H9 (cell line): ENCODE results near the gene FMO5. TPM values are rescaled to one million over a fixed set of nuclear protein-coding genes. Genes with fewer than 3 reads are reported as not detected.

ENCODE experiments used
- DNase-seq: peaks from one replicate; pipeline ENCODE4 v3.0.0-alpha.2; 2017
- H2AFZ ChIP-seq: one replicate; pipeline ENCODE4 v1.6.1; 2013; ENCODE audit warnings: mild to moderate bottlenecking, low read length, control low read depth, moderate library complexity
- H2AK5ac ChIP-seq: 2 replicates; pipeline ENCODE4 v1.6.1; 2013; ENCODE audit warnings: low read length, control low read depth, mixed read lengths; ENCODE audit not compliant: insufficient read length
- H2BK120ac ChIP-seq: one replicate; pipeline ENCODE4 v1.6.1; 2013; ENCODE audit warnings: low read depth, mild to moderate bottlenecking, low read length, control low read depth, inconsistent platforms; ENCODE audit not compliant: poor library complexity, severe bottlenecking
- H2BK12ac ChIP-seq: 2 replicates; pipeline ENCODE4 v1.6.1; 2013; ENCODE audit warnings: low read length, control low read depth, mixed read lengths, low read depth; ENCODE audit not compliant: insufficient read length
- H2BK15ac ChIP-seq: 2 replicates; pipeline ENCODE4 v1.6.1; 2013; ENCODE audit warnings: low read depth, low read length, control low read depth
- H2BK20ac ChIP-seq: one replicate; pipeline ENCODE4 v1.6.1; 2013; ENCODE audit warnings: low read depth, mild to moderate bottlenecking, low read length, control low read depth, inconsistent platforms; ENCODE audit not compliant: poor library complexity, severe bottlenecking
- H2BK5ac ChIP-seq: 2 replicates; pipeline ENCODE4 v1.6.1; 2013; ENCODE audit warnings: low read length, control low read depth, mixed read lengths; ENCODE audit not compliant: insufficient read length
- H3K14ac ChIP-seq: 2 replicates; pipeline ENCODE4 v1.6.1; 2013; ENCODE audit warnings: low read length, control low read depth; ENCODE audit not compliant: insufficient read depth
- H3K18ac ChIP-seq: 2 replicates; pipeline ENCODE4 v1.6.1; 2013; ENCODE audit warnings: low read depth, mild to moderate bottlenecking, mixed read lengths, low read length, control low read depth; ENCODE audit not compliant: insufficient read length
- H3K23ac ChIP-seq: 2 replicates; pipeline ENCODE4 v1.6.1; 2013; ENCODE audit warnings: low read length, control low read depth, mixed read lengths, low read depth; ENCODE audit not compliant: insufficient read length
- H3K23me2 ChIP-seq: 2 replicates; pipeline ENCODE4 v1.6.1; 2013; ENCODE audit warnings: low read depth, mild to moderate bottlenecking, mixed read lengths, low read length, control low read depth; ENCODE audit not compliant: insufficient read length, poor library complexity, severe bottlenecking
- H3K27ac ChIP-seq: 2 replicates; pipeline ENCODE4 v1.5.1; 2013; ENCODE audit warnings: low read length, control low read depth, mixed read lengths, low read depth; ENCODE audit not compliant: insufficient read length
- H3K27me3 ChIP-seq: 2 replicates; pipeline ENCODE4 v1.6.1; 2013; ENCODE audit warnings: low read length, control low read depth, inconsistent platforms; ENCODE audit not compliant: insufficient read depth
- H3K4ac ChIP-seq: 2 replicates; pipeline ENCODE4 v1.6.1; 2013; ENCODE audit warnings: low read depth, mild to moderate bottlenecking, control low read depth, inconsistent platforms, low read length, moderate library complexity
- H3K4me1 ChIP-seq: 2 replicates; pipeline ENCODE4 v1.6.1; 2013; ENCODE audit warnings: low read length, control low read depth, inconsistent platforms; ENCODE audit not compliant: insufficient read depth
- H3K4me2 ChIP-seq: 2 replicates; pipeline ENCODE4 v1.6.1; 2013; ENCODE audit warnings: low read length, control low read depth, mixed read lengths; ENCODE audit not compliant: insufficient read length, insufficient read depth
- H3K56ac ChIP-seq: 2 replicates; pipeline ENCODE4 v1.6.1; 2013; ENCODE audit warnings: low read depth, mild to moderate bottlenecking, mixed read lengths, low read length, control low read depth; ENCODE audit not compliant: insufficient read length
- H3K79me1 ChIP-seq: 2 replicates; pipeline ENCODE4 v1.6.1; 2013; ENCODE audit warnings: low read depth, mild to moderate bottlenecking, moderate library complexity, low read length, control low read depth, inconsistent platforms; ENCODE audit not compliant: insufficient read depth, poor library complexity, severe bottlenecking
- H3K79me2 ChIP-seq: 2 replicates; pipeline ENCODE4 v1.6.1; 2013; ENCODE audit warnings: low read length, control low read depth, inconsistent platforms; ENCODE audit not compliant: insufficient read depth
- H3K9ac ChIP-seq: 2 replicates; pipeline ENCODE4 v1.6.1; 2013; ENCODE audit warnings: low read length, control low read depth, mixed read lengths; ENCODE audit not compliant: insufficient read length; ENCODE audit errors: extremely low read depth
- H3K9me3 ChIP-seq: one replicate; pipeline ENCODE4 v1.6.1; 2013; ENCODE audit warnings: low read depth, low read length, inconsistent platforms; ENCODE audit not compliant: control insufficient read depth
- H3T11ph ChIP-seq: one replicate; pipeline ENCODE4 v1.6.1; 2013; ENCODE audit warnings: mild to moderate bottlenecking, low read length, control low read depth, inconsistent platforms
- H4K20me1 ChIP-seq: one replicate; pipeline ENCODE4 v1.6.1; 2013; ENCODE audit not compliant: control insufficient read depth, insufficient read length, insufficient read depth
- H4K5ac ChIP-seq: 2 replicates; pipeline ENCODE4 v1.6.1; 2013; ENCODE audit warnings: low read depth, mild to moderate bottlenecking, mixed read lengths, low read length, control low read depth; ENCODE audit not compliant: insufficient read length
- H4K8ac ChIP-seq: replicated peaks from 2 replicates; pipeline ENCODE4 v1.6.1; 2013; ENCODE audit warnings: low read length, control low read depth, mixed read lengths, low read depth; ENCODE audit not compliant: insufficient read length
- H4K91ac ChIP-seq: 2 replicates; pipeline ENCODE4 v1.6.1; 2013; ENCODE audit warnings: low read depth, mild to moderate bottlenecking, moderate library complexity, mixed read lengths, low read length, control low read depth; ENCODE audit not compliant: insufficient read length
- H3K27ac Mint-ChIP-seq, 3 experiments: 2 replicates in 2 of 3; 3 replicates in 1 of 3; pipeline ENCODE4 v1.8.0; 2020 to 2021; ENCODE audit warnings: mixed read lengths in 3 of 3, mild to moderate bottlenecking in 1 of 3, moderate library complexity in 1 of 3
- H3K27me3 Mint-ChIP-seq: 2 replicates; pipeline ENCODE4 v1.8.0; 2021; ENCODE audit warnings: low read depth, mild to moderate bottlenecking, moderate library complexity, mixed read lengths
- H3K36me3 Mint-ChIP-seq, 3 experiments: 2 replicates in 2 of 3; 3 replicates in 1 of 3; pipeline ENCODE4 v1.8.0; 2020 to 2021; ENCODE audit warnings: low read depth in 3 of 3, mixed read lengths in 3 of 3; ENCODE audit not compliant: insufficient read depth in 1 of 3
- H3K4me1 Mint-ChIP-seq, 2 experiments: 2 replicates each; pipeline ENCODE4 v1.8.0; 2020; ENCODE audit warnings: mixed read lengths in 2 of 2
- H3K4me3 Mint-ChIP-seq, 2 experiments: 2 replicates in 1 of 2; 3 replicates in 1 of 2; pipeline ENCODE4 v1.8.0; 2020 to 2021; ENCODE audit warnings: mild to moderate bottlenecking in 2 of 2, mixed read lengths in 2 of 2, moderate library complexity in 1 of 2
- H3K9me3 Mint-ChIP-seq, 2 experiments: 2 replicates in 1 of 2; 3 replicates in 1 of 2; pipeline ENCODE4 v1.8.0; 2020; ENCODE audit warnings: mild to moderate bottlenecking in 2 of 2, mixed read lengths in 2 of 2, moderate library complexity in 1 of 2
- CTCF ChIP-seq: fragments of 200-600 bp; sonication (generic); conservative IDR thresholded peaks from 3 replicates; pipeline ENCODE4 v1.8.0; 2021; ENCODE audit warnings: antibody characterized with exemption, mild to moderate bottlenecking
- WGBS: extraction: QIAGEN DNeasy Blood & Tissue Kit; methylation state at CpG from one replicate; pipeline ENCODE4 v1.1.7; 2013; ENCODE audit warnings: missing lambda C conversion rate, low lambda C conversion rate, mixed read lengths; ENCODE audit not compliant: insufficient read length; ENCODE audit errors: extremely low coverage; 5-methylcytosine and 5-hydroxymethylcytosine counted together
- total RNA-seq: library from RNA; stranded (reverse); gene quantifications from 2 replicates; pipeline ENCODE4 v1.2.1, GENCODE V29; 2021

The FMO5 gene
- total RNA-seq, 1 experiment from 2014 or later = 0.61 TPM

GRCh38 chr1:147208619-147209018, 16.5 kb downstream of the FMO5 start:
- Histone ChIP-seq H3K27me3 (no peaks in the 10 kb centered on the region), H2AFZ (no peak overlapping the region), H3K4ac (no peak overlapping the region), H3K9ac (no peak overlapping the region), H4K8ac (no peak overlapping the region), H2BK15ac (no peak overlapping the region), H3K23ac (no peak overlapping the region), H2BK20ac (no peak overlapping the region), H3K56ac (no peak overlapping the region), H2AK5ac (no peak overlapping the region), H2BK12ac (no peak overlapping the region), H2BK120ac (no peak overlapping the region), H3T11ph (no peak overlapping the region), H3K79me1 (no peaks in the 10 kb centered on the region), H3K9me3 (no peaks in the 10 kb centered on the region), H3K23me2 (no peaks in the 10 kb centered on the region), H3K79me2 (no peaks in the 10 kb centered on the region), H3K18ac (no peak overlapping the region), H3K14ac (no peak overlapping the region), H4K20me1 (no peaks in the 10 kb centered on the region), H3K27ac (no peak overlapping the region), H4K91ac (no peak overlapping the region), H3K4me1 (no peaks in the 10 kb centered on the region), H3K4me2 (no peak overlapping the region), H2BK5ac (no peak overlapping the region), H4K5ac (no peak overlapping the region)
- Mint-ChIP-seq H3K9me3 (no peaks in the 10 kb centered on the region), H3K27me3 (no peaks in the 10 kb centered on the region; the same call in 1 of the 2 replicates), H3K27ac (no peak overlapping the region), H3K4me3 (no peak overlapping the region), H3K36me3 (no peaks in the 10 kb centered on the region; a peak in 1 of 7 replicates), H3K4me1 (no peaks in the 10 kb centered on the region)
- no CpG with 5 or more reads among the region's 7 CpGs for WGBS
- no peak for DNase-seq
- no peak for TF ChIP-seq CTCF
